Thyroid gland (tissue), 4 donors: ENCODE data around the gene UBASH3B.

ENCODE experiments used
- POLR2A ChIP-seq, 2 donors: fragments of 450-650 bp; IDR thresholded peaks; one replicate each; pipeline ENCODE4 v1.6.1; 2017; ENCODE audit warnings: antibody characterized with exemption in 2 of 2, mild to moderate bottlenecking in 2 of 2, moderate library complexity in 1 of 2
- TF ChIP-seq, protein P1 (sequence below), 6 experiments: fragments of 200-600 bp in 3 of 6; fragments of 450-650 bp in 3 of 6; sonication (generic) in 3 of 6; IDR thresholded peaks; one replicate each; pipeline ENCODE4 v1.5.1; 2016 to 2019; ENCODE audit warnings: antibody characterized with exemption in 6 of 6, mild to moderate bottlenecking in 2 of 6, inconsistent platforms in 1 of 6, moderate library complexity in 1 of 6

DNA sequence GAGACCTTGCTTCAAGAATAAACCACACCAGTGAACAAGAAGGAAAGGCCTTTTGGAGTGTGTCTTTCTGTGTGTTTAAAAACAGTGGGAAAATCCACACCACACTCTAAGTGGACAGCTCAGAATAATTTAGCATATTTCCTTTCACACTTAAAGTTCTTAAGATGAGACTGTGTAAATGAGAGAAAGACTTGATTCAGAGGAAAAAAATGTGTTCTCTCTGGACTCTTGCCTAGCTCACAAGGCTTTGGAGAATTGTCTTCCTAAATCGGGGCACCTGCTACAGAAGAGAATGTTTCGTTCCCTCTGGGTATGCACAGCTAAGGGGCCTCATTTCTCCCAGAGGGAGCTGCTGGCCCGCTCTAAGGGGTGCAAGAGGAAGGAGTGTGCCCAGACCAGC is 154.3 kb downstream of the UBASH3B start:
- TF ChIP-seq, protein P1, sequence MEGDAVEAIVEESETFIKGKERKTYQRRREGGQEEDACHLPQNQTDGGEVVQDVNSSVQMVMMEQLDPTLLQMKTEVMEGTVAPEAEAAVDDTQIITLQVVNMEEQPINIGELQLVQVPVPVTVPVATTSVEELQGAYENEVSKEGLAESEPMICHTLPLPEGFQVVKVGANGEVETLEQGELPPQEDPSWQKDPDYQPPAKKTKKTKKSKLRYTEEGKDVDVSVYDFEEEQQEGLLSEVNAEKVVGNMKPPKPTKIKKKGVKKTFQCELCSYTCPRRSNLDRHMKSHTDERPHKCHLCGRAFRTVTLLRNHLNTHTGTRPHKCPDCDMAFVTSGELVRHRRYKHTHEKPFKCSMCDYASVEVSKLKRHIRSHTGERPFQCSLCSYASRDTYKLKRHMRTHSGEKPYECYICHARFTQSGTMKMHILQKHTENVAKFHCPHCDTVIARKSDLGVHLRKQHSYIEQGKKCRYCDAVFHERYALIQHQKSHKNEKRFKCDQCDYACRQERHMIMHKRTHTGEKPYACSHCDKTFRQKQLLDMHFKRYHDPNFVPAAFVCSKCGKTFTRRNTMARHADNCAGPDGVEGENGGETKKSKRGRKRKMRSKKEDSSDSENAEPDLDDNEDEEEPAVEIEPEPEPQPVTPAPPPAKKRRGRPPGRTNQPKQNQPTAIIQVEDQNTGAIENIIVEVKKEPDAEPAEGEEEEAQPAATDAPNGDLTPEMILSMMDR (IDR thresholded peaks at IDR 0.05): no peak
- TF ChIP-seq POLR2A (IDR thresholded peaks at IDR 0.05): no peak
